ENCODE measurements around the gene TPCN1. TPM values are rescaled to one million over a fixed set of nuclear protein-coding genes. Genes with fewer than 3 reads are reported as not detected.

TPCN1 gene
- total RNA-seq, 1 experiment from 2014 or later, result 18.8 TPM

GRCh38 chr12:113285679-113286610, 64.7 kb downstream of the TPCN1 start:
- TF ChIP-seq, protein P1, sequence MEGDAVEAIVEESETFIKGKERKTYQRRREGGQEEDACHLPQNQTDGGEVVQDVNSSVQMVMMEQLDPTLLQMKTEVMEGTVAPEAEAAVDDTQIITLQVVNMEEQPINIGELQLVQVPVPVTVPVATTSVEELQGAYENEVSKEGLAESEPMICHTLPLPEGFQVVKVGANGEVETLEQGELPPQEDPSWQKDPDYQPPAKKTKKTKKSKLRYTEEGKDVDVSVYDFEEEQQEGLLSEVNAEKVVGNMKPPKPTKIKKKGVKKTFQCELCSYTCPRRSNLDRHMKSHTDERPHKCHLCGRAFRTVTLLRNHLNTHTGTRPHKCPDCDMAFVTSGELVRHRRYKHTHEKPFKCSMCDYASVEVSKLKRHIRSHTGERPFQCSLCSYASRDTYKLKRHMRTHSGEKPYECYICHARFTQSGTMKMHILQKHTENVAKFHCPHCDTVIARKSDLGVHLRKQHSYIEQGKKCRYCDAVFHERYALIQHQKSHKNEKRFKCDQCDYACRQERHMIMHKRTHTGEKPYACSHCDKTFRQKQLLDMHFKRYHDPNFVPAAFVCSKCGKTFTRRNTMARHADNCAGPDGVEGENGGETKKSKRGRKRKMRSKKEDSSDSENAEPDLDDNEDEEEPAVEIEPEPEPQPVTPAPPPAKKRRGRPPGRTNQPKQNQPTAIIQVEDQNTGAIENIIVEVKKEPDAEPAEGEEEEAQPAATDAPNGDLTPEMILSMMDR (conservative IDR thresholded peaks at IDR 0.05; ENCODE audit: low read depth, low read length), result no peak
- no peak for TF ChIP-seq EZH2 (IDR thresholded peaks at IDR 0.05; ENCODE audit: borderline replicate concordance, low read depth, low read length, poor library complexity, severe bottlenecking)
- ChIA-PET POLR2A (ENCODE audit: low non-redundant PET) (no interaction called here), CTCF (no interaction called here)
- intact Hi-C loops (cut with micrococcal nuclease; ENCODE audit: unreplicated experiment), result no loop called here
- Histone ChIP-seq H3K4me3 (ENCODE audit: low read depth, low read length, poor library complexity, severe bottlenecking) (no peak overlapping the region), H3K36me3 (ENCODE audit: insufficient read depth, low read length, poor library complexity, severe bottlenecking) (no peaks in the 10 kb centered on the region), H3K9me3 (ENCODE audit: low read depth, low read length, poor library complexity, severe bottlenecking) (no peaks in the 10 kb centered on the region), H3K27ac (ENCODE audit: low read depth, low read length, poor library complexity, severe bottlenecking) (no peak overlapping the region), H3K27me3 (replicated peaks; ENCODE audit: insufficient read depth, low read depth, low read length, poor library complexity) (no peaks in the 10 kb centered on the region), H3K4me1 (ENCODE audit: insufficient read depth, low read length, poor library complexity, severe bottlenecking) (no peaks in the 10 kb centered on the region)
- BruUV-seq (replicated peaks), result no TSS peak
- no peak for DNase-seq (ENCODE audit: low spot score)

DNA sequence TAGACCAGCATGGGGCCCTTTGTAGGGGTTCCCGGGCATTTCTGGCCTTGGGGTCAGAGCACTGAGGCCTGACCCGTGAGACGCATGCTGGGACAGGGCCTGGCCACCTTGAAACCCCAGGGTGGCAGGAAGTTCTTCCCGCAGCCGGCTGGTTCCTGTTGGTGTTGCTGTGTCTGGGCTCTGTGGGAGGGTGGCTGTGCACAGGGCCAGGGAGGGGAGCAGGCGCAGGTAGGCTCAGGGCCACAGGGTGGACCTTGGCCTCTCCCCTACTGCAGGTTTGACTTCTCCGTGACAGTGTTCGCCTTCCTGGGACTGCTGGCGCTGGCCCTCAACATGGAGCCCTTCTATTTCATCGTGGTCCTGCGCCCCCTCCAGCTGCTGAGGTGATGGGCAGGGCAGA, 65.4 kb downstream of the TPCN1 start:
- DNase-seq (ENCODE audit: low spot score), result no peak
- no TSS peak for BruUV-seq (replicated peaks)
- no peak for TF ChIP-seq EZH2 (IDR thresholded peaks at IDR 0.05; ENCODE audit: borderline replicate concordance, low read depth, low read length, poor library complexity, severe bottlenecking)
- Histone ChIP-seq H3K27ac (ENCODE audit: low read depth, low read length, poor library complexity, severe bottlenecking) (no peak overlapping the region), H3K27me3 (replicated peaks; ENCODE audit: insufficient read depth, low read depth, low read length, poor library complexity) (no peaks in the 10 kb centered on the region), H3K4me3 (ENCODE audit: low read depth, low read length, poor library complexity, severe bottlenecking) (no peak overlapping the region), H3K36me3 (ENCODE audit: insufficient read depth, low read length, poor library complexity, severe bottlenecking) (no peaks in the 10 kb centered on the region), H3K4me1 (ENCODE audit: insufficient read depth, low read length, poor library complexity, severe bottlenecking) (no peaks in the 10 kb centered on the region), H3K9me3 (ENCODE audit: low read depth, low read length, poor library complexity, severe bottlenecking) (no peaks in the 10 kb centered on the region)
- ChIA-PET CTCF (no interaction called here), POLR2A (ENCODE audit: low non-redundant PET) (no interaction called here)
- intact Hi-C loops (cut with micrococcal nuclease; ENCODE audit: unreplicated experiment), result no loop called here

GRCh38 chr12:113287146-113287898, 66.1 kb downstream of the TPCN1 start:
- no peak for TF ChIP-seq EZH2 (IDR thresholded peaks at IDR 0.05; ENCODE audit: borderline replicate concordance, low read depth, low read length, poor library complexity, severe bottlenecking)
- TF ChIP-seq, protein P1 (conservative IDR thresholded peaks at IDR 0.05; ENCODE audit: low read depth, low read length), result no peak
- POLR2A ChIA-PET (ENCODE audit: low non-redundant PET), result no interaction called here
- Histone ChIP-seq H3K4me3 (ENCODE audit: low read depth, low read length, poor library complexity, severe bottlenecking) (no peak overlapping the region), H3K27ac (ENCODE audit: low read depth, low read length, poor library complexity, severe bottlenecking) (no peak overlapping the region), H3K9me3 (ENCODE audit: low read depth, low read length, poor library complexity, severe bottlenecking) (no peaks in the 10 kb centered on the region), H3K4me1 (ENCODE audit: insufficient read depth, low read length, poor library complexity, severe bottlenecking) (no peaks in the 10 kb centered on the region), H3K36me3 (ENCODE audit: insufficient read depth, low read length, poor library complexity, severe bottlenecking) (no peaks in the 10 kb centered on the region), H3K27me3 (replicated peaks; ENCODE audit: insufficient read depth, low read depth, low read length, poor library complexity) (no peaks in the 10 kb centered on the region)
- DNase-seq (ENCODE audit: low spot score), result no peak
- CTCF ChIA-PET, result no interaction called here
- BruUV-seq (replicated peaks), result no TSS peak
- intact Hi-C loops (cut with micrococcal nuclease; ENCODE audit: unreplicated experiment), result no loop called here
